Measurements from ENCODE around the gene CD74. TPM values are rescaled to one million over a fixed set of nuclear protein-coding genes. Genes with fewer than 3 reads are reported as not detected.
"Not testable (repeated sequence)": the region's sequence is repeated elsewhere in the genome, so short reads cannot be mapped to it uniquely, and the experiment has no call there.

The CD74 gene
- total RNA-seq, 1 donor from 2014 or later, result 34.1 TPM

DNA sequence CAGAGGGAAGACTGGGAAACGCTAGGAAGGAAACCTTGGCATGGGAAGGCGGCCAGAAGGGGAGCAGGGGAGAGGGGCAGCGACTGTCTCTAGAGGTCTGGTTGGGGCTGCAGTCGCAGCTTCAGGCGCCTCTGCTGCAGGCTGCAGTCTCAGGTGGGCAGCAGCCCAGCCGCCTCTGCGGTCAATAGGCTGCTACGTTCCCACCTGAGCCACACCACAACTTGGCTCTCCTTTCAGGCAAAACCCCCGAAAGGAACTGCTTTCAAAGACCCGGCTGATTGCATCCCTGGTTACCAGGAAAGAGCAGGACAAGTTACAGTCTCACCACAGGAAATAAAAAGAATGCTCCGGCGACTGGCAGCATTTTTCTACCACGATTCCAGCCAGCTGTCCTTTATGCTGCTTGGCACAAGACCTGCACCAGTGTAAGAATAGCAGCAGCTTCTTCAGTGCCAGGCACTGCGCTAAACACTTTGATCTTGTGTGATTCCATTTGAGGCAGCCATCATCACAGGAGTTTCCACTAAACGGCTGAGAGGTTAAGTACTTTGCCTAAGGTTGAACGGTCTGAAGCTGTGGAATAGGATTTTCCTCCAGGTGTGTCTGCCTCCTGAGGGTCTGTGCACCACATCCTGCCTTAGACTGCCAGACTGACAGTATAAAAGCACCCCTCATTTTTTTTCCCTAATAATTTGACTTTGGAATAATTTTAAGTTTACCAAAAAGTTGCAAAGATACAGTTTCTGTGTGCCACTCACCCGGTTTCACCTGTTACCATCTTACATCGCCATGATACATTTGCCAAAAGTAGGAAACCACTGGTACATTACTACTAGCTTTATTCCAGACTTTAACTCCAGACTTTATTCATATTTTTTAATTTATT, 29.3 kb upstream of the CD74 start:
- no peak for DNase-seq (ENCODE audit: extremely low read depth, low read depth, low spot score)

DNA sequence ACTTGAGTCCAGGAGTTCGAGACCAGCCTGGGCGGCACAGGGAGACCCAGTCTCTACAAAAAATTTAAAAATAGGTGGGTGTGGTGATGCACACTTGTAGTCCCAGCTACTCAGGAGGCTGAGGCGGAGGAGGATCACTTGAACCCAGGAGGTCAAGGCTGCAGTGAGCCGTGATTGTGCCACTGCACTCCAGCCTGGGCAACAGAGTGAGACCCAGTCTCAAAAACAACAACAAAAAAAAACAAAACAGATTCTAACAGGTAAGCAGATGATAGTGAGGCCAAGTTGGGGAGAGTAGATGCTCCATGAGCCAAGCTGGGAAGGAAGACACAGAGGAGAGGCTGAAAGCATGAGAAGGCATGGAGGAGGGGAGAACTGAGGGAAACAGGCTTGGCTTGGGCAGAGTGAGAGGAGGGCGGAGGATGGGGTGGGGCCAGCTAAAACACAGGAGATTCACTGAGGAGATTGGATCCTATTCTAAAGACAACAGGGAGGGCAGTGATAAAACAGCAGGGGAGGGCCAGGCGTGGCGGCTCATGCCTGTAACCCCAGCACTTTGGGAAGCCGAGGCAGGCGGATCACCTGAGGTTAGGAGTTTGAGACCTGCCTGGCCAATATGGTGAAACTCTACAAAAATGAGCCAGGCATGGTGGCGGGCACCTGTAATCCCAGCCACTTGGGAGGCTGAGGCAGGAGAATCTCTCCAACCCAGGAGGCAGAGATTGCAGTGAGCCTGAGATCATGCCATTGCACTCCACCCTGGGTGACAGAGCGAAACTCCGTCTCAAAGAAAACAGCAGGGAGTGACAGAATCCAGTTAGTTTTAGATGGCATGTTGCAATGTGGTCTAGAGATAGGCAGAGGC, 28.5 kb upstream of the CD74 start:
- no peak for DNase-seq (ENCODE audit: extremely low read depth, low read depth, low spot score)

GRCh38 chr5:150438873-150439546, 26.3 kb upstream of the CD74 start:
- no peak for DNase-seq (ENCODE audit: extremely low read depth, low read depth, low spot score)

GRCh38 chr5:150436141-150436680, 23.5 kb upstream of the CD74 start:
- no peak for DNase-seq (ENCODE audit: extremely low read depth, low read depth, low spot score)

DNA sequence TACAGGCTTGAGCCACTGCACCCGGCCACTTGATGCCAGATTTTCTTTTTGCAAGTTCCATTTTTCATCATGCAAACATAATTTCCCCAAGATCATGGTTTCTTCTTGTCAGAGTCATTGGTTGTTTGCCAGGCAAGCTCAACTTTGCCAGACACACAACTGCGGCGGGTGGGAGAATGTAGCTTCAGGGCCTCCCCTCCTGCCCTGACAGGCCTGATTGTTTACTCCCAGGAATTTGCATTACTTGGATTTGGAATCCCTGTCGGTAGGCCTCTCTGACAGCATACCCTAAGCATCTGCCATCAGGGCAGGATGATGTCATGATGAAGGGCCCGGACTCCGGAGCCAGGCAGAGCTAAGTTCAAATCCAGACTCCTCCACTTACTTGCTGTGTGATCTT, 21.8 kb upstream of the CD74 start:
- DNase-seq (ENCODE audit: extremely low read depth, low read depth, low spot score), result no peak

DNA sequence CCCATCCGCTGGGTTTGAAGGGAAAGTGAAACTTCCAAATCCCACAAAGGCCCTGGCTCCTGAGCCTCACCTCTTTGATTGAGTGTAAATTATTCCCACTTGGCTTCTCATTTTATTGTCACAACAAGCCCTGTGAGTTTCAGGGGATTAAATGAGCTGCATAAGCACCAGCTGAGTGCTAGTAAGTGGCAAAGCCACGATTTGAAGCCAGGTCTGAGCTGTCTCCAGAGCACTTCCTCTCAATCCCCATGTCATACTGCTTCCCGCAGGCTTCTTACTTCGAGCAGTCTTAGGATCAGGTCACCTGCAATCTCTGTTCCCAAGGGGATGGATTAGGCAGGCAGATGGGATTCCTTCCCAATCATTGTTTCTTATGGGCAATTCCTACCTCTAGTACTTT, 18.9 kb upstream of the CD74 start:
- DNase-seq (ENCODE audit: extremely low read depth, low read depth, low spot score), result no peak

DNA sequence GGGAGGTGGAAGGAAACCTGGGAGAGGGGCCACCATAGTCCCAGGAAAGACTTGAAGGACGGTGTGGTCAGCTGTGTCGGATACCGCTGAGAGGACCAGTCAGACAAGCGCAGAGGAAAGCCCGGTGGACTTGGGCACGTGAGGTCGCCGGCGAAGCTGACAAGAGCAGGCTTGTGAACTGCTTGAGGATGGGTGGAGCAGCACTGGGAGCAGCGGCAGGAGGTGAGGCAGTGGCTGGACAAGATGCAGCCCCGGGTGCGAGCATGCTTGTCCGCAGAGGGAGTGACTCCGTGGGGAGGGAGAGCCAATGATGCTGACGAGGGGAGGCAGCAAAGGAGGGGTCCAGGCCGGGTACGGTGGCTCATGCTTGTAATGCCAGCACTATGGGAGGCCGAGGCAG, 18.3 kb upstream of the CD74 start:
- no peak for DNase-seq (ENCODE audit: extremely low read depth, low read depth, low spot score)

DNA sequence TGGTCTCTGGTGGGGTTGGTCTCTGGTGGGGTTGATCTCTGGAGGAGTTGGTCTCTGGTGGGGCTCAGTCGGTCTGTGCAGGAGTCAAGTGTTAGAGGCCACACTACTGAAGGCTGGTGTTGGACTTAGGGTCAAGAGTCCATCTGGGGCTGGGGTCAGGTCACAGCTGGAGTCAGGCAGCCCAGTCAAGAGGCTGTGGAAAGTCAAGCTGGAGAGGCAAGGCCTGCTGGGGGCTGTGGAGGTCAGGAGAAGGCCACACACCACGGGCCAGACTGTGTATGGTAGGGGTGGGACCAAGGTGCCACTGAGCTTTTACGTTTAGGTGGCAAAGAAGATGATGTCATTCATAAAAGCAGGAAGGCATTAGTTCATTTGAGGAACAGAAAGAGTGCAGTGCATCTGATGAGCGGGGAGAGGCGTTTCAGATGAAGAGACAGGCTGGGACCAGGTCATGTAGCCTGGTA, 16.7 kb upstream of the CD74 start:
- DNase-seq (ENCODE audit: extremely low read depth, low read depth, low spot score), result no peak

DNA sequence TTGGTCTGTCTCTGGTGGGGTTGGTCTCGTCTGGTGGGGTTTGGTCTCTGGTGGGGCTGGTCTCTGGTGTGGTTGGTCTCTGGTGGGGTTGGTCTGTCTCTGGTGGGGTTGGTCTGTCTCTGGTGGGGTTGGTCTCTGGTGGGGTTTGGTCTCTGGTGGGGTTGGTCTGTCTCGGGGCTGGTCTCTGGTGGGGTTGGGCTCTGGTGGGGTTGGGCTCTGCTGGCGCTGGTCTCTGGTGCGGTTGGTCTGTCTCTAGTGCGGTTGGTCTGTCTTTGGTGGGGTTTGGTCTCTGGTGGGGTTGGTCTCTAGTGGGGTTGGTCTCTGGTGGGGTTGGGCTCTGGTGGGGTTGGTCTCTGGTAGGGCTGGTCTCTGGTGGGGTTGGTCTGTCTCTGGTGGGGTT, 16.3 kb upstream of the CD74 start:
- DNase-seq (ENCODE audit: extremely low read depth, low read depth, low spot score), result no peak

DNA sequence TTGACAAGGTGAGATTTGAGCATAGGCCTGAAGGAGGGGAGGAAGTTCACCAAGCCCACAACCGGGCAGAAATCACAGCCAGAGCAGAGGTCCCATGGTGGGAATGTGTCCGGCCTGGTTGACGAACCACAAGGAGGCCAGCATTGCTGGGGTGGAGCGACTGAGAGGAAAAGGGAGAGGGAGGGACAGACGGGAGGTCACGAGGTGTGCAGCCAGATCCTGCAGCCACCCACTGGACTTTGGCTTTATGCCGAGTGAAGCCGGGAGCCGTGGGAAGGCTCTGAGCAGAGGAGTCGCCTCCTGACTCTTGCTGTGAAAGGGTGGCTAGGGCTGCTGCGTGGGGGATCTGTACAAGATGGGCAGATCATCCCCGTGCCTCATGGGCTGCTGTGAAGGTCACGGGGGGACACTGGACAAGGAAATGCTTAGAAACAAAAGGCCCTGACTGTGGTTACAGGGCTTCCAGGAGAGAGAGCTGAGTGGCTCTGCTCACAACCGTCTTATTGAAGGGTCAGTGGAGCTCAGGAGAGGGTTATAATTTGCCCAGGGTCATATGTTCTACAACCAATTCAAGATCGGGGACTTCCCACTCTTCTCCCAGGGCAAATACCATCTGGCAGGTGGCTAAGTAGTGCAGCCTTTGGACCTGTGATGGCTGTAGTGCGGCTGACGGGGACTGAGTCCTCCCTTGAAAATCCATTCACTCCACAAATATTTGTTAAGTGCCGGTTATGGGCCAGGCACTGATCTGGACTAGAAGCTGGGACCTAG, 15.6 kb upstream of the CD74 start:
- no peak for DNase-seq (ENCODE audit: extremely low read depth, low read depth, low spot score)

- not testable (repeated sequence) for DNase-seq (ENCODE audit: extremely low read depth, low read depth, low spot score)
These were observed 13.5 kb upstream of the CD74 start for GRCh38 chr5:150426165-150426564.

GRCh38 chr5:150422758-150423157, 10.0 kb upstream of the CD74 start:
- DNase-seq (ENCODE audit: extremely low read depth, low read depth, low spot score), result no peak

- DNase-seq (ENCODE audit: extremely low read depth, low read depth, low spot score), result no peak
These were observed 9.4 kb upstream of the CD74 start for GRCh38 chr5:150422075-150422474.

GRCh38 chr5:150419630-150420270, 7.0 kb upstream of the CD74 start:
- DNase-seq (ENCODE audit: extremely low read depth, low read depth, low spot score), result no peak

GRCh38 chr5:150413902-150414790, 1.4 kb upstream of the CD74 start:
- not testable (repeated sequence) for DNase-seq (ENCODE audit: extremely low read depth, low read depth, low spot score)

DNA sequence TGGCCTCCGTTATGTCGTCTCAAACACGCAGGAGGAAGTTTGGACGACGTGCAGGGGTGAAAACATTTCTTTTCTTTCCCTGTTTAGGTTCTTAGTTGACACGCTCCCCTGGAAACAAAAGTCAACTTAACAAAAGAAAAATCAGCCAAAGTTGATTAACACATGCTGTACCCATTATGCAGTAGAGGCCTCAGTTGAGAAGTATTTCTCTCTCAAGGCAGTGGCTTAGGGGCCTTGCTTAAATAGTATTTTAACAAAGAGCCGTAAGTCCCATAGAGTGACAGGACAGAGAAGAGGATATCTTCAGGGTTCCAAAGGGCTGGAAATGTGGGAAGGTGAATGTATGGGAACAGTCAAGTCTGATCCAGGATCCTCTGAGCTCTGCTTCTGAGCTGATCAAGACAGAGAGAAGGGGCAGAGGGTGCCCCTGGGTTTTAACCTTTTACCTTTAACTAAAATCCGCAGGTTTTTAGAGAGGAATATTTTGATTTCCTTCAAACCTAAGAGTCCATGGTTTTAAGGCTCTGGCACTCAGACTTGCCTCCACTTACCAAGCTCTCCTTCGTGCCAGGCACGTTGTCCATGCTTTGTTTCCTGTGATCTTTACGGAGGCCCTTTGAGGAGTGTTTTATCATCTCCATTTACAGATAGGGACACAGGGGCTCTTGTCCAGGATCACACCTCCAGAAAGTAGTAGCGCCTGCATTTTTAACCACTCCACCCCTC, 629 bp upstream of the CD74 start:
- no peak for DNase-seq (ENCODE audit: extremely low read depth, low read depth, low spot score)

DNA sequence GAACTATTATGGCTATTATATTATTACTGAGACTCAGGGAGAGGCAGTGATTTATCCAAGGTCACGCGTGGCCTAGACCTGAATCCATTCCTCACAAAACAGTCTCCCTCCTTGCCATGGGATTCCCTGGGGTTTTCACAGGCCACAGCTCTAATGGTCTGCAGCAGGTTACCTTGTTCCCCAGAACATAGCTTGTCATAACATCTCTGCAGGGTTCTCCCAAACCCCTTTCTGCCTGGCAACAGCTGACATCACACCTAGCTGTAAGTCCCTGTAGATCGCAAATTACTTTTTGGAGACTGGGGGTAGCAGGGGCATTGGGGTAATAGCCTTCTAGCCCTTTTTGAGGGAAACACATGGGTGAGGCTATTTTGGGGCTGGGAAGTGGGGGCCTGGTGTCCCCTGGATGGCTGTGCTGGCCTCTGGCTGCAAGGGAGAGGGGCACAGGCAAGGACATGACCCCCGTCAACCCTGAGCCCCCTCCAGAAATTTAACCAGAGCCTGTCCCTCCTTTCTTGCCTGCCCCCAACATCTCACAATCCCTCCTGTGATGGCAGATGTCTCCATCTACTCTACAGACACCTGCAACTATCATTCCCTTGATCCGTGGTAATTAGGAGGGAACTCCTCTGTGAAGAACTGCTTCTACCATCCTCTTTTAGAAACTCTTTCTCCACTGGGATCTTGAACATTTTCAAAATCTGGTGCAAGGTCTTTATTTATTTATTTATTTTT, 1.3 kb downstream of the CD74 start:
- no peak for DNase-seq (ENCODE audit: extremely low read depth, low read depth, low spot score)

All from glomerular endothelial cell (primary cell).